HG03575 (cell line): ENCODE data around the gene AATF.
A peak's percentile ranks its signal among the peaks of the same experiment; 100 is the strongest.

Source experiments
- ATAC-seq: cut with Tn5 transposase; IDR thresholded peaks from one replicate; pipeline ENCODE4 v1.9.1; 2021; ENCODE audit not compliant: unreplicated experiment, insufficient number of reproducible peaks, low FRiP score; ENCODE audit errors: extremely low read depth

The AATF gene, protein sequence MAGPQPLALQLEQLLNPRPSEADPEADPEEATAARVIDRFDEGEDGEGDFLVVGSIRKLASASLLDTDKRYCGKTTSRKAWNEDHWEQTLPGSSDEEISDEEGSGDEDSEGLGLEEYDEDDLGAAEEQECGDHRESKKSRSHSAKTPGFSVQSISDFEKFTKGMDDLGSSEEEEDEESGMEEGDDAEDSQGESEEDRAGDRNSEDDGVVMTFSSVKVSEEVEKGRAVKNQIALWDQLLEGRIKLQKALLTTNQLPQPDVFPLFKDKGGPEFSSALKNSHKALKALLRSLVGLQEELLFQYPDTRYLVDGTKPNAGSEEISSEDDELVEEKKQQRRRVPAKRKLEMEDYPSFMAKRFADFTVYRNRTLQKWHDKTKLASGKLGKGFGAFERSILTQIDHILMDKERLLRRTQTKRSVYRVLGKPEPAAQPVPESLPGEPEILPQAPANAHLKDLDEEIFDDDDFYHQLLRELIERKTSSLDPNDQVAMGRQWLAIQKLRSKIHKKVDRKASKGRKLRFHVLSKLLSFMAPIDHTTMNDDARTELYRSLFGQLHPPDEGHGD

GRCh38 chr17:36948717-36949460 lies at the start of gene AATF:
AATF (plus strand) TSS chr17:36948954; CDS start chr17:36949126, 172 bp downstream.
- peak; percentile 42 for ATAC-seq

DNA sequence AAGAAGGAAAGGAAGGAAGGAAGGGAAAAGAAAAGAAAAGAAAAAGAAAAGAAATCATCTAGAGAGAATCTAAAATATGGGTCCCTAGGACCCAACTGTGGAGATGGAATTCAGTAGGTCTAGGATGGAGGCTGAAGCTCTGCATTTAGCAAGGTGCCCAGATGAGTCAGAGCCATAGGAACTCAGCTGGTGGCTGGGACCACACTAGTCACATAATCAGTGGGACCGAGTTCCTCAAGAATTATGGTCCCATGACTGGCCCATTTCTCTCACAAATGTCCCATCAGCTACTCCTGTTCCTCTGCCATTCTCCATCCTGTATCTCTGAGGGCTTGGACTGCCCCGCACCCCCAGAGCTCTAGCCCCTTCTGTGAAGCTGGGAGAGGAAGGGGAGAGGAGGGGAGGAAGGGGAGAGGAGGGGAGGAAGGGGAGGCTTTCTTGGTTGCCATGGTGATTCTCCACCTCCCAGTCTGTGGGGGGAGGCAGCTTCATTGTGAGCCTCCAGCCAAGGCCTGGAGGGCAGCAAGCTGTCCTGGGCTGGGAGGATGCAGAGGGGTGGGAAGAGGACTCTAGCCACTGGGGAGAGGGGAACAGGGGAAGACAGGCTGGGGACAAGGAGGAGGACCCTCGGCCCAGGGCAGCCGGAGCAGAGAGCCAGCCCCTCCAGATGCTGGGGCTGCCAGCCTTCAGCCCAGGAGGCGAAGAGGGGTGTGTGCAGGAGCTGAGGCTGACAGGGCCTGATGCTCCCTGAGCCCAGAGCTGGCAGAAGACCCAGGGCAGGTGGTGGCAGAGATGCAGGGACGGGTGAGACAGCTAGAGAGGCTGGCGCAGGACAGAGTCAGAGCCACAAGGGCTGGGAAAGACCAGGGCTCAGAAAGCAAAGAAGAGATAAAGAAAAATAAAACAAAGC lies 49.2 kb upstream of the AATF start:
- no peak for ATAC-seq

DNA sequence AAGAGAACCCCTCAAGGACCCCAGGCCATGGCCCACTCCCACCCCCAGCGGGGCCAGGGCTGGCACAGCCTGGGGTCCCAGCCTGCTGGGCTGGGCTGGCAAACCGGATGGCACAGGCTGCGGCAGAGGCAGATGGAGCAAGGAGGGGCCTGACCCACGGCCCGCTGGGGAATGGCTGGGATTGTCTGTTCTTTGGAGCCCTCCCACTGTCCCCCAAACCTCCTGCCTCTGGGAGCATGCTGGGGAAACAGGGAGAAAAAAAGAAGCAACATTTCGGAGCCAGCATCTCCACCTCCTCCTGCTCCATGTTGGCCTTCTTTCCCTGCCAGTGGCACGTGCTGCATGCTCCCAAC lies 48.6 kb upstream of the AATF start:
- ATAC-seq, result no peak

DNA sequence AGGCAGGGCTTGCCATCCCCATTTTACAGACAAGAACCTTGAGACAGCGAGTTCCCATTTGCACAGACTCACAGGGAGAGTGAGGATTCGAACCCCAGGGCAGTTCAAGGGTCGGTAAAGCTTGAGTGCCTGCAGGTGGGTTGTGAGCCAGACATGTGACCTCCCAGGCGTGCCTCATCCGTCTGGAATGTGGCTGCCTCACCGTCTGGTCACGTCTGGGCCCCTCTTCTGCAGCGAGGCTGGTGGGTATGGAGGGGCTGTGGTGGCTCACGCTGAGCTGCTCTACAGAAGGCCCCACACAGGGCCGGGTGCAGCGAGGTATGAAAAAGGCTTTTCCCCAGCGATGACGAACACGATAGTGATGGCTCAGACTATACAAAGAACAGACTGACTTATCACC lies 47.2 kb upstream of the AATF start:
- no peak for ATAC-seq

DNA sequence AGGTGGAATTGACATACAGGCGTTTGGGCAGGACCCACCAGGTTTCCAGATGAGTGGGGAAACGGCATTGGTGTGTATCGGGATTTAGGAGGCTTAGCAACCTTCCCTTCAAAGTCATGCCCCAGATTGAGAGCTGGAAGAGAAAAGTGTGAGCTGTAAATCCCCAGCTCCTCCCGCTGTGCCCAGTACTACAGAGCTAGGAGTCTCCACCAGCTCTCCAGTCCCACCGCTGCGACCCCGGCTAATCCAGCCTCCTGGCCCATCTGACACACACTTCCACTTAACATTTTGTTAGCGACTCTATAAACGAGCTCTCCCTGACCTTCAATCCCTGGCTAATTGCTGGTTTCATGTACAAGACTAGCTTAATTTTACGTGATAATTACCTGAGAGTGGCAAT lies 41.3 kb upstream of the AATF start:
- ATAC-seq, result no peak

DNA sequence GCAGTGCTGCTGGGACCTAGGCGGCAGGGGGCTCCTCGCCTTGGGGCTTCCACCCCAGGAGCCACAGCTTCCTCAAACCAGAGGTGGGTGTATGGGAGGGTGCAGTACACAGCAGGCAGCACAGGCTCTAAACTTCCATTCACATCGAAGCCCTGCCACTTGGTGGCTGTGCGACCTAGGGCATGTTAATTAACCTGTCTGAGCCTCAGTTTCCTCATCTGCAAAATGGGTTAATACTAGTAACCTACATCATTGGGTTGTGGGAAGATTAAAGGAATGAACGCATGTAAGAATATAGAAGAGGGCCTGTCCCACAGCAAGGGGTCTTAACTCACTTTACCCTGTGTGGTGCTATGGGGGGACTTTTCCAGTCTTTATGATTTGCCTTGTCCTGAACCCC lies 38.2 kb upstream of the AATF start:
- ATAC-seq, result no peak

GRCh38 chr17:36911001-36911400 lies 37.8 kb upstream of the AATF start:
- no peak for ATAC-seq

DNA sequence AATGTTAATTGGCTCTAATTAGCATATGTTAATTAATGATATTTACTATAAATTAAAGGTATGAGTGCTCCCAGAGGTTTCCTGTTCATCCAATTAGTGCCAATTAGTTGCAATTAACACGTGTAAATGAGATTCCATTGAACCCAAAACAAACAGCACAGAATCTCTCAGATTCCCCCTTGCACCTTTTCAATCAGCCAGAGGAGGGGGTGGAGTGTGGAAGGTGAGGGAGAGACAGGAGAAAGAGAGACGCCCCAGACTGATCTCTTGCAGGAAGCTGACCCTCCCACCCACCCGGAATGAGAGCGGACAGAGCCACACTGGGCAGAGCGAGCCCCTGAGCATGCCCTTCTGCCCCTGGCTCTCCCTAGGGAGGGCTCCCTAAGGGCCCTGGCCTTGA lies 35.6 kb upstream of the AATF start:
- ATAC-seq, result no peak

GRCh38 chr17:36918211-36918691 lies 30.5 kb upstream of the AATF start:
- ATAC-seq, result no peak

GRCh38 chr17:36919407-36919968 lies 29.3 kb upstream of the AATF start:
- no peak for ATAC-seq

DNA sequence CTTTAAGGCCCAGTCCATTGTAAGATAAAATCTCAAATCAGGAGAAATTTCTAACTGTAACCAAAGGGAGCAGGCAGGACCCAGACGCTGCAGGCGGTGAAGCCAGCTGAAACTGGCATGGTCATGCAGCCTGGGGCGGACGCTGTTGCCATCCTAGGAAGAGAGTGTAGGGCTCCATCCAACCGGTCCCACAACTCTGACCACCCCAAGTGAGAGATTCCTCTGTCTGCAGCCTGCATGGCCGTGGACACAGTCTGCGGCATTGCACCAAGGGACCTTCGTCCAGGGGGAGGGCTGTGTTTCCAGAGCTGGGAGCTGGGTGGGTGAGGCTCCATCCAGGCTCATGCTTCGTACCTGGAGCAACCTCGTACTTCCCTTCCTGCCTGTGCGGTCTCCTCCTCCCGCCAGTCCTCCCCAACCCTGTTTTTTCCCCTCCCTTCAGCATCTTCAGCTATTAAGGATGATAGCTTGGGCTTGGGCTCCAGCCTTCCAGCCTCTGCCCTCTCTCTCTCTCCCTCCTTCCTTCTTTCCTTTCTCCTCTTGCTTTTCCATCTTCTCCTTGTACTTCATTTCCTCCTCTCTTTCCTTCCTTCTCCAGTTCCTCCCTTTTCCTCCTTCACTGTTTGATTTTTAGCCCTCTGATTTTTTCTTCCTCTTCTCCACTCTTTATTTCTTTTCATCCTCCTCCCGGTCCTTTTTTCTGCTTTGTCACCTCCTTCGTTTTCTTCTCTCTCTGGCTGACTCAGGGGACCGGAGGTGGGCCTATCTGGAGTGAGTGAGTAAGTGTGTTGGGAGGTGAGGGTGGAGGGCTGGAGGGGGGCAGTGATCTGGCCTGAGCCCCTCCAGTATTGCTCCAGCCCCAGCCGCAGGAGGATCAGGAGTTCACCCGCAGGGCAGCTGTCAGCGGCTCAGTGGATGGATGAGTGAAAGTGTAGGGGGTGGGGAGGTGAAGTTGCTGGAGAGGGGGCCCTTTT lies 28.4 kb upstream of the AATF start:
- ATAC-seq, result no peak

GRCh38 chr17:36921095-36921851 lies 27.5 kb upstream of the AATF start:
- ATAC-seq, result no peak

- no peak for ATAC-seq
These were observed 26.6 kb upstream of the AATF start for GRCh38 chr17:36922175-36922574.

DNA sequence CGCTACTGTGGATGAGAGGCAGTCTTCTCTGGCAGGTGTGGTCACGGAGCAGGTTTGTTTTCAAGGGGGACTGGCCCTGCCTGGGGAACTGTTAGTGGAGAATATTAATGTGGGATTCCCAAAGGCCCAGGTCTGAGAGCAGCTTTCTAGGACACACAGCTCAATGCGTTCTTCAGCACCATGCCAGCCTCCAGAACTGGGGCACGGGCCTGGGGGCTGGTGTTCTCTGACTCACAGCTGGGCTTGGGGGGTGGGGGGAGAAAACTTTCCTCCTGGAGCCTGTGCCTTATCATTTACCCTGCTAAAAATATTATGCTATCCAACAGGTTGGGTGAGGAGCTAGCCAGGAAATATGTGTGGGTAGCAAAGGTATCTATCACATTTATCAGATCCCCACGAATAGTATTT lies 24.9 kb upstream of the AATF start:
- ATAC-seq, result no peak

DNA sequence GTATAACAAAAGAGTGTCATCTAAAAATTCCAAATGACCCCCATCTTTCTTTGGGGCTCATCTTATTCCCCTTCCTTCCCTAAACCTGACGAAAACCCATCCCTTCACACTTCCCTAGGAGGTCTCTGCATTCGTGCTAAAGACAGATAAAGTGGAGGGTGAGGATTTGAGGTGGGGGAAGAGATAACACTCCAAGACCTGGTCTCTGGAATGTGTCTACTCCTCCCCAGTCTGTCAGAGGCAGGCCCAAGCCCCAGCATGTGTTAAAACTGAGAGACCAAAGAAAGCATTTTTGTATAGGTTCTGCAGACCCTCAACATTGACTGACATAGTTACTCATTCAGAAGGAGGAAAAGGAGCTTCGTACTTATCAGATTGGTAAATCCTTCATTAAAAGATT lies 22.5 kb upstream of the AATF start:
- no peak for ATAC-seq

- ATAC-seq, result no peak
These were observed 22.1 kb upstream of the AATF start for GRCh38 chr17:36926701-36927100.
